AG09309 (cell line): ENCODE measurements around the gene THSD4.

Experiments
- DNase-seq: peaks from one replicate; pipeline ENCODE4 v3.0.0-alpha.2; 2010; ENCODE audit warnings: low read depth
- H3K4me3 ChIP-seq: 2 replicates; pipeline ENCODE4 v1.5.1; 2011; ENCODE audit warnings: mild to moderate bottlenecking, low read depth, low read length, moderate library complexity; ENCODE audit not compliant: control insufficient read depth
- CTCF ChIP-seq: IDR thresholded peaks from 2 replicates; pipeline ENCODE4 v1.5.1; 2011; ENCODE audit warnings: mild to moderate bottlenecking, low read depth, low read length, inconsistent platforms; ENCODE audit not compliant: insufficient read depth, control insufficient read depth; ENCODE audit errors: missing control alignments

THSD4 gene

GRCh38 chr15:71413419-71413818 lies 298.1 kb downstream of the THSD4 start:
- no peak overlapping the region for H3K4me3 ChIP-seq
- DNase-seq = no peak
- TF ChIP-seq CTCF = no peak

- no peak for DNase-seq
- no peak for TF ChIP-seq CTCF
- H3K4me3 ChIP-seq = no peak overlapping the region
Measured at GRCh38 chr15:71414853-71415252, 299.6 kb downstream of the THSD4 start.

- DNase-seq = no peak
- TF ChIP-seq CTCF = no peak
- no peak overlapping the region for H3K4me3 ChIP-seq
Measured at GRCh38 chr15:71422530-71423259, 307.4 kb downstream of the THSD4 start.

GRCh38 chr15:71424765-71425164 lies 309.5 kb downstream of the THSD4 start:
- H3K4me3 ChIP-seq = no peak overlapping the region
- no peak for DNase-seq
- TF ChIP-seq CTCF = no peak

- H3K4me3 ChIP-seq = no peak overlapping the region
- DNase-seq = no peak
Measured at GRCh38 chr15:71425388-71425787, 310.1 kb downstream of the THSD4 start.

GRCh38 chr15:71426792-71427191 lies 311.5 kb downstream of the THSD4 start:
- H3K4me3 ChIP-seq = no peak overlapping the region
- TF ChIP-seq CTCF = no peak
- no peak for DNase-seq

More at GRCh38 chr15:71425388-71425787, 310.1 kb downstream of the THSD4 start:
- no peak for TF ChIP-seq CTCF
